GM12878 (cell line): ENCODE results near the gene CMSS1. TPM values are rescaled to one million over a fixed set of nuclear protein-coding genes. Genes with fewer than 3 reads are reported as not detected.

ENCODE experiments used
- ATAC-seq: fragments of 200-7000 bp; cut with Tn5 transposase; 3 replicates; pipeline ENCODE4 v1.9.1; 2020; ENCODE audit warnings: mild to moderate bottlenecking, moderate library complexity
- BruUV-seq: library from RNA; stranded (reverse); fragments of 400-500 nt; replicated peaks from 2 replicates; lab custom pipeline; 2021; lab: Mats Ljungman, UMichigan
- CTCF ChIA-PET: fragments of 300-600 bp; sonication (Branson Sonifier 250); formaldehyde crosslinking; extraction: SDS; loops from one replicate; lab custom pipeline; 2021; ENCODE audit warnings: inconsistent platforms; lab: Yijun Ruan, JAX
- POLR2A ChIA-PET: fragments of 350-600 bp; formaldehyde crosslinking; extraction: SDS; loops from one replicate; lab custom pipeline; 2021; ENCODE audit warnings: inconsistent platforms; lab: Charles Lee
- RAD21 ChIA-PET: fragments of 300-600 bp; sonication (Branson Sonifier 250); formaldehyde crosslinking; loops from one replicate; lab custom pipeline; 2023; ENCODE audit warnings: antibody characterized with exemption; ENCODE audit not compliant: unreplicated experiment; lab: Charles Lee
- SMC1A ChIA-PET: fragments of 300-600 bp; sonication (Branson Sonifier 250); formaldehyde crosslinking; loops from one replicate; lab custom pipeline; 2023; ENCODE audit not compliant: unreplicated experiment, uncharacterized antibody; lab: Charles Lee
- DNase-seq: peaks from one replicate; pipeline ENCODE4 v3.0.0-alpha.2; 2011; ENCODE audit warnings: low read depth, low spot score
- FAIRE-seq: peaks from 3 replicates; lab custom pipeline; 2011; peaks lifted over from hg19 to GRCh38; lab: Jason Lieb, UNC
- H2AFZ ChIP-seq: 2 replicates; pipeline ENCODE4 v1.6.0; 2011; ENCODE audit warnings: low read depth, low read length, control low read depth; ENCODE audit not compliant: control insufficient read depth
- H3K27ac ChIP-seq: 2 replicates; pipeline ENCODE4 v1.5.1; 2011; ENCODE audit warnings: control low read depth; ENCODE audit not compliant: control insufficient read depth, insufficient read depth
- H3K27me3 ChIP-seq, 2 experiments: replicated peaks in 1 of 2; 2 replicates each; pipeline versions ENCODE4 v1.6.0 to v1.6.1; 2011; ENCODE audit warnings: low read length in 1 of 2; ENCODE audit not compliant: control insufficient read depth in 2 of 2, insufficient read depth in 2 of 2
- H3K36me3 ChIP-seq, 2 experiments: 2 replicates each; pipeline ENCODE4 v1.5.1; 2011; ENCODE audit warnings: low read length in 1 of 2; ENCODE audit not compliant: control insufficient read depth in 2 of 2, insufficient read depth in 2 of 2
- H3K4me1 ChIP-seq: 2 replicates; pipeline ENCODE4 v1.6.1; 2011; ENCODE audit warnings: mild to moderate bottlenecking, low read length, moderate library complexity, mixed read lengths; ENCODE audit not compliant: control insufficient read depth, insufficient read depth
- H3K4me2 ChIP-seq: 2 replicates; pipeline ENCODE4 v1.6.0; 2011; ENCODE audit warnings: control low read depth; ENCODE audit not compliant: control insufficient read depth, insufficient read depth
- H3K4me3 ChIP-seq: fragments of 200-600 bp; sonication (generic); 2 replicates; pipeline ENCODE4 v1.5.1; 2016
- H3K79me2 ChIP-seq: 2 replicates; pipeline ENCODE4 v1.6.0; 2011; ENCODE audit warnings: low read length; ENCODE audit not compliant: control insufficient read depth, insufficient read depth
- H3K9ac ChIP-seq: 2 replicates; pipeline ENCODE4 v1.8.0; 2011; ENCODE audit warnings: low read length, control low read depth, mixed read lengths; ENCODE audit not compliant: control insufficient read depth, insufficient read depth
- H3K9me3 ChIP-seq: replicated peaks from 3 replicates; pipeline ENCODE4 v1.5.1; 2011; ENCODE audit warnings: mild to moderate bottlenecking, low read length; ENCODE audit not compliant: control insufficient read depth, insufficient read depth
- H4K20me1 ChIP-seq: 2 replicates; pipeline ENCODE4 v1.6.0; 2011; ENCODE audit not compliant: control insufficient read depth, insufficient read depth
- BHLHE40 ChIP-seq, 2 experiments: fragments of 450-650 bp in 1 of 2; IDR thresholded peaks; 2 replicates each; pipeline ENCODE4 v1.6.1; 2011 to 2017; ENCODE audit warnings: low read depth in 2 of 2, borderline replicate concordance in 1 of 2, improper control_type of control experiment in 1 of 2, low read length in 1 of 2, mild to moderate bottlenecking in 1 of 2
- PAX8 ChIP-seq: fragments of 450-650 bp; IDR thresholded peaks from 2 replicates; pipeline ENCODE4 v1.6.1; 2017; ENCODE audit warnings: mild to moderate bottlenecking, moderate library complexity
- POLR2AphosphoS5 ChIP-seq: IDR thresholded peaks from 2 replicates; pipeline ENCODE4 v1.6.1; 2011; ENCODE audit warnings: mild to moderate bottlenecking, low read length, inconsistent platforms
- RELB ChIP-seq: fragments of 450-650 bp; IDR thresholded peaks from 2 replicates; pipeline ENCODE4 v1.6.1; 2017; ENCODE audit warnings: low read depth, mild to moderate bottlenecking, moderate library complexity
- SKIL ChIP-seq: fragments of 450-650 bp; IDR thresholded peaks from 2 replicates; pipeline ENCODE4 v1.6.1; 2017; ENCODE audit warnings: mild to moderate bottlenecking, low read depth, inconsistent platforms; ENCODE audit not compliant: poor library complexity, severe bottlenecking
- SMAD1 ChIP-seq: fragments of 450-650 bp; IDR thresholded peaks from 2 replicates; pipeline ENCODE4 v1.6.1; 2018; ENCODE audit warnings: mild to moderate bottlenecking, low read depth; ENCODE audit not compliant: partially characterized antibody
- WGBS: methylation state at CpG from one replicate; pipeline ENCODE4 v1.1.6; 2016; ENCODE audit warnings: low lambda C conversion rate; ENCODE audit not compliant: insufficient replicate concordance, insufficient coverage; ENCODE audit errors: missing lambda C conversion rate; 5-methylcytosine and 5-hydroxymethylcytosine counted together
- in situ Hi-C: fragments of 300-500 bp; cut with MboI; formaldehyde crosslinking; loops from 9 replicates; pipeline ENCODE4 v1.14.3; 2018; ENCODE audit warnings: mixed read lengths
- intact Hi-C: fragments of 100-400 bp; cut with micrococcal nuclease; formaldehyde crosslinking; loops from one replicate; pipeline ENCODE4 v1.14.2; 2022; ENCODE audit not compliant: unreplicated experiment
- polyA plus RNA-seq, 11 experiments: library from polyadenylated mRNA; depleted of rRNA in 4 of 11; unstranded in 6 of 11; stranded (reverse) in 5 of 11; fragments of >200 nt; fragmentation: Nextera tagmentation in 4 of 11; fragmentation: Illumina TruSeq in 1 of 11; extraction: Ambion mirVana in 4 of 11; extraction: Trizol in 1 of 11; gene quantifications; 1 replicate in 1 of 11; 2 replicates in 10 of 11; pipeline versions ENCODE4 v1.2.1 to v1.2.3, GENCODE V29; 2011 to 2016; ENCODE audit warnings: inconsistent platforms in 2 of 11, missing spikeins in 2 of 11, low read depth in 1 of 11
- total RNA-seq, 4 experiments: library from RNA; depleted of rRNA in 3 of 4; stranded (reverse); fragments of >200 nt in 3 of 4; fragmentation: Illumina TruSeq in 1 of 4; extraction: Trizol in 1 of 4; gene quantifications; 2 replicates each; pipeline versions ENCODE4 v1.2.1 to v1.2.3, GENCODE V29; 2013 to 2021

The CMSS1 gene
- total and polyA plus RNA-seq, 10 of the 15 experiments (the other 5 are each of a cell fraction or from before 2014, with no cell fraction given), result 31.0 to 118 (median 70.1) TPM

- ChIA-PET CTCF (interaction anchor here (0.7 to 1.5 kb wide), 7 partner anchors 10 to 392 kb away, joined by 3 to 4 read pairs (median 3); partner anchors contain the start of gene TBC1D23), SMC1A (interaction anchor here (0.9 to 2.2 kb wide), 10 partner anchors 9 to 595 kb away, joined by 3 to 8 read pairs (median 4); no protein-coding TSS in a partner anchor), RAD21 (interaction anchor here (0.9 to 2.2 kb wide), 10 partner anchors 10 to 204 kb away, joined by 3 to 8 read pairs (median 5); no protein-coding TSS in a partner anchor), POLR2A (interaction anchor here (1.0 to 2.1 kb wide), 3 partner anchors 9 to 25 kb away, joined by 4 to 9 read pairs (median 4); no protein-coding TSS in a partner anchor)
- Histone ChIP-seq H3K4me3 (no peak overlapping the region), H3K4me1 (peaks cover 35% of the 10 kb centered on the region), H3K27me3 (no peaks in the 10 kb centered on the region), H3K79me2 (peaks cover 10% of the 10 kb centered on the region), H3K9me3 (no peaks in the 10 kb centered on the region), H2AFZ (no peak overlapping the region), H4K20me1 (no peaks in the 10 kb centered on the region), H3K36me3 (no peaks in the 10 kb centered on the region), H3K27ac (peak overlapping the region; percentile 33; the same call in 1 of the 2 replicates), H3K4me2 (peak overlapping the region; percentile 53), H3K9ac (peak overlapping the region; percentile 14; the same call in 1 of the 2 replicates)
- FAIRE-seq (peak; percentile 7), ATAC-seq (no peak; the same call in 2 of the 3 replicates), DNase-seq (no peak)
- intact Hi-C loops, result no loop called here
- peak; percentile 69 for TF ChIP-seq POLR2AphosphoS5
- 0 out of 2 replicates have a peak, but pooled peaks have one; percentile 0 for TF ChIP-seq RELB
- TF ChIP-seq SMAD1, result peak; percentile 98
- TF ChIP-seq PAX8, result no peak
- TF ChIP-seq BHLHE40 (IDR thresholded peaks at IDR 0.05; ENCODE audit: borderline replicate concordance in 1 of 2, low read depth in 2 of 2, low read length in 1 of 2), result peak in 1 of 2 experiments; percentile 32; a peak in 1 of 4 replicates
- TF ChIP-seq SKIL, result peak; percentile 80
- BruUV-seq, result no TSS peak
- in situ Hi-C loops, result no loop called here
- 38% methylated on average over 1 of the region's 1 CpG for WGBS
These were observed 50.6 kb downstream of the CMSS1 start for GRCh38 chr3:99868311-99868646.
